Esophagus muscularis mucosa (tissue), 4 donors: ENCODE results near the gene PLCZ1. TPM values are rescaled to one million over a fixed set of nuclear protein-coding genes. Genes with fewer than 3 reads are reported as not detected.

Experiments used
- DNase-seq: peaks from one replicate; pipeline ENCODE4 v3.0.0-alpha.2; 2017; ENCODE audit errors: extremely low spot score
- H3K27ac ChIP-seq, 4 donors: fragments of 200-600 bp; sonication (generic); replicated peaks in 1 of 4; 1 replicate in 3 of 4; 2 replicates in 1 of 4; pipeline ENCODE4 v1.5.1; 2016 to 2019; ENCODE audit warnings: mild to moderate bottlenecking in 1 of 4
- H3K27me3 ChIP-seq, 4 donors: fragments of 200-600 bp; sonication (generic); one replicate each; pipeline versions ENCODE4 v1.5.1 to v1.6.0; 2016 to 2019
- H3K36me3 ChIP-seq, 4 donors: fragments of 200-600 bp; sonication (generic); one replicate each; pipeline ENCODE4 v1.5.1; 2016 to 2019
- H3K4me1 ChIP-seq, 4 donors: fragments of 200-600 bp; sonication (generic); one replicate each; pipeline ENCODE4 v1.5.1; 2016 to 2019
- H3K4me3 ChIP-seq, 4 donors: fragments of 200-600 bp; sonication (generic); 1 replicate in 2 of 4; 2 replicates in 2 of 4; pipeline ENCODE4 v1.5.1; 2016 to 2019; ENCODE audit warnings: mild to moderate bottlenecking in 4 of 4, moderate library complexity in 1 of 4
- H3K9me3 ChIP-seq, 4 donors: fragments of 200-600 bp; sonication (generic); 1 replicate in 3 of 4; 2 replicates in 1 of 4; pipeline ENCODE4 v1.5.1; 2016 to 2019
- CTCF ChIP-seq, 3 experiments: fragments of 200-600 bp in 2 of 3; fragments of 450-650 bp in 1 of 3; sonication (generic) in 2 of 3; IDR thresholded peaks; one replicate each; pipeline ENCODE4 v1.5.1; 2017 to 2019; ENCODE audit warnings: antibody characterized with exemption in 3 of 3, mild to moderate bottlenecking in 2 of 3, moderate library complexity in 1 of 3
- EP300 ChIP-seq: sonication (generic); formaldehyde crosslinking; IDR thresholded peaks from one replicate; pipeline ENCODE4 v1.6.1; 2017; ENCODE audit warnings: antibody characterized with exemption
- POLR2A ChIP-seq: fragments of 450-650 bp; IDR thresholded peaks from one replicate; pipeline ENCODE4 v1.6.1; 2017; ENCODE audit warnings: antibody characterized with exemption, moderate library complexity, mild to moderate bottlenecking, low read depth
- POLR2AphosphoS5 ChIP-seq, 2 donors: sonication (generic); formaldehyde crosslinking; IDR thresholded peaks; one replicate each; pipeline ENCODE4 v1.6.1; 2017; ENCODE audit warnings: antibody characterized with exemption in 2 of 2
- WGBS: methylation state at CpG from one replicate; pipeline ENCODE4 v1.1.5; 2018; 5-methylcytosine and 5-hydroxymethylcytosine counted together
- intact Hi-C: fragments of 100-400 bp; cut with DNase I; formaldehyde crosslinking; loops from one replicate; pipeline ENCODE4 v1.15.1; 2023
- total RNA-seq, 4 donors: library from RNA; depleted of rRNA; stranded (reverse); fragments of >200 nt; gene quantifications; one replicate each; pipeline versions ENCODE4 v1.1.0 to v1.2.1, GENCODE V29; 2016

PLCZ1 gene
- total RNA-seq, 4 donors from 2014 or later: 0.83 TPM; not detected in 3

- 93% methylated on average over 1 of the region's 1 CpG for WGBS
- no peaks in the 10 kb centered on the region for H3K27me3 ChIP-seq
- TF ChIP-seq POLR2A: no peak
- no peak for TF ChIP-seq EP300
- TF ChIP-seq CTCF (IDR thresholded peaks at IDR 0.05): no peak
- no peak for TF ChIP-seq POLR2AphosphoS5 (IDR thresholded peaks at IDR 0.05)
- intact Hi-C loops: no loop called here
- no peak overlapping the region for H3K27ac ChIP-seq
- DNase-seq: no peak
- H3K4me3 ChIP-seq: no peak overlapping the region
- no peaks in the 10 kb centered on the region for H3K9me3 ChIP-seq
- no peaks in the 10 kb centered on the region for H3K36me3 ChIP-seq
- no peaks in the 10 kb centered on the region for H3K4me1 ChIP-seq
These were observed 21.6 kb downstream of the PLCZ1 start for GRCh38 chr12:18716236-18716635.

- Histone ChIP-seq H3K4me3 (no peak overlapping the region), H3K36me3 (no peaks in the 10 kb centered on the region), H3K27ac (no peak overlapping the region), H3K4me1 (no peaks in the 10 kb centered on the region), H3K27me3 (no peaks in the 10 kb centered on the region), H3K9me3 (no peaks in the 10 kb centered on the region)
- intact Hi-C loops: no loop called here
- DNase-seq: no peak
- 89% methylated on average over 1 of the region's 1 CpG for WGBS
- TF ChIP-seq POLR2AphosphoS5 (IDR thresholded peaks at IDR 0.05): no peak
- TF ChIP-seq POLR2A: no peak
- no peak for TF ChIP-seq EP300
- TF ChIP-seq CTCF (IDR thresholded peaks at IDR 0.05): no peak
These were observed 31.0 kb downstream of the PLCZ1 start for GRCh38 chr12:18706798-18707197.

GRCh38 chr12:18703911-18704310 lies 33.9 kb downstream of the PLCZ1 start:
- H3K9me3 ChIP-seq: no peaks in the 10 kb centered on the region
- no peaks in the 10 kb centered on the region for H3K27me3 ChIP-seq
- H3K4me1 ChIP-seq: peaks cover 0 to 5% (median 0%) of the 10 kb centered on the region in 4 donors
- no peak overlapping the region for H3K4me3 ChIP-seq
- H3K36me3 ChIP-seq: no peaks in the 10 kb centered on the region
- TF ChIP-seq CTCF (IDR thresholded peaks at IDR 0.05): no peak
- TF ChIP-seq POLR2A: no peak
- TF ChIP-seq POLR2AphosphoS5 (IDR thresholded peaks at IDR 0.05): no peak
- no peak for TF ChIP-seq EP300
- intact Hi-C loops: no loop called here
- H3K27ac ChIP-seq: no peak overlapping the region
- whole genome bisulfite sequencing: 77% methylated on average over 2 of the region's 2 CpGs
- no peak for DNase-seq

- no peaks in the 10 kb centered on the region for H3K27me3 ChIP-seq
- intact Hi-C loops: no loop called here
- DNase-seq: no peak
- H3K27ac ChIP-seq: no peak overlapping the region
- TF ChIP-seq POLR2AphosphoS5 (IDR thresholded peaks at IDR 0.05) (no peak), POLR2A (no peak), EP300 (no peak), CTCF (IDR thresholded peaks at IDR 0.05) (no peak)
- H3K9me3 ChIP-seq: no peaks in the 10 kb centered on the region
- no peak overlapping the region for H3K4me3 ChIP-seq
- no peaks in the 10 kb centered on the region for H3K36me3 ChIP-seq
- H3K4me1 ChIP-seq: peaks cover 0 to 5% (median 0%) of the 10 kb centered on the region in 4 donors
- 47% methylated on average over 2 of the region's 2 CpGs for WGBS
These were observed 34.5 kb downstream of the PLCZ1 start for GRCh38 chr12:18703321-18703720.

GRCh38 chr12:18700271-18700670 lies 37.5 kb downstream of the PLCZ1 start:
- no peak for TF ChIP-seq POLR2AphosphoS5 (IDR thresholded peaks at IDR 0.05)
- TF ChIP-seq POLR2A: no peak
- TF ChIP-seq EP300: no peak
- TF ChIP-seq CTCF (IDR thresholded peaks at IDR 0.05): no peak
- no peaks in the 10 kb centered on the region for H3K27me3 ChIP-seq
- H3K9me3 ChIP-seq: no peaks in the 10 kb centered on the region
- intact Hi-C loops: no loop called here
- no peak overlapping the region for H3K27ac ChIP-seq
- WGBS: 55% methylated on average over 3 of the region's 3 CpGs
- no peak overlapping the region for H3K4me3 ChIP-seq
- no peaks in the 10 kb centered on the region for H3K36me3 ChIP-seq
- no peak for DNase-seq
- H3K4me1 ChIP-seq: peaks cover 0 to 5% (median 0%) of the 10 kb centered on the region in 4 donors
